HG03432 (cell line): ENCODE measurements around the gene CPNE5.
"Not testable (repeated sequence)": the region's sequence is repeated elsewhere in the genome, so short reads cannot be mapped to it uniquely, and the experiment has no call there.

Experiments
- ATAC-seq: cut with Tn5 transposase; IDR thresholded peaks from one replicate; pipeline ENCODE4 v1.9.1; 2021; ENCODE audit warnings: mild to moderate bottlenecking, moderate library complexity; ENCODE audit not compliant: unreplicated experiment

The CPNE5 gene

DNA sequence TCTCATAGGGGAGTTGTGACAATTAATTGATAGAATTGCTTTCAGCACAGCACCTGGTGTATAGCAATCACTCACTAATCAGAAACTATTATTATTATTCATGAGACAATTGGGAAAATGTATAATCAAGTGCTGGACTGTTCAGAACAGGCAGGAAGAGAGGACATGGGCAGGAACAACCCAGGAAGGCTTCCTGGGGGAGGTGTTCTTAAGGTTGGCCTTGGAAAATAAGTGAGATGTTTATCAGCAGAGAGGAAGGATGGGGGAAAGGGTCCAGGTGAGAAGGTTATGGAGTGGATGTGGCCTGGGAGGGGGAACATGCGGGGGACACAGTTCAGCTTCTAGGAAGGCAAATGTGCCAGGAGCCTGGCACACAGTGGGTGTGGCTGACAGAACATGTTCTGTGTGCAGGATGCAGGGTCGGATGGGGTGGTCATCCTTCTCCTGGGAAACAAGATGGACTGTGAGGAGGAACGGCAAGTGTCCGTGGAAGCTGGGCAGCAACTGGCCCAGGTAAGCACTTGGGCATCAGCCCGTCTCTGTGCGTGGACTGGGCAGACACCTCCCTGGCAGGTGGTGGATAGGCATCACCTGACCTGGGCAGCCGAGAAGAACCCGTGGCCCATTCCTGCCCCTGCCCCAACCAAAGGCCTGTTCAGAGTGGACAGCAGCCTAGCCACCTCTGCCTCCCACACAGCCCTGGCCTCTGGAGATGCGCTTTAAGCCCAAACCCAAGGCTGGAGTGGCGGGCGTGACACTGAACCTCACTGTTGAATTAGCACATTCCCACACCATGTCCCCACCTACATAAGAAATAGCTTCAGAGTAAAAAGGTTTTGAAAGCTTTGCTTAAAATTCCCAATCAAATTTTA is 110.7 kb downstream of the CPNE5 start:
- ATAC-seq, result no peak

DNA sequence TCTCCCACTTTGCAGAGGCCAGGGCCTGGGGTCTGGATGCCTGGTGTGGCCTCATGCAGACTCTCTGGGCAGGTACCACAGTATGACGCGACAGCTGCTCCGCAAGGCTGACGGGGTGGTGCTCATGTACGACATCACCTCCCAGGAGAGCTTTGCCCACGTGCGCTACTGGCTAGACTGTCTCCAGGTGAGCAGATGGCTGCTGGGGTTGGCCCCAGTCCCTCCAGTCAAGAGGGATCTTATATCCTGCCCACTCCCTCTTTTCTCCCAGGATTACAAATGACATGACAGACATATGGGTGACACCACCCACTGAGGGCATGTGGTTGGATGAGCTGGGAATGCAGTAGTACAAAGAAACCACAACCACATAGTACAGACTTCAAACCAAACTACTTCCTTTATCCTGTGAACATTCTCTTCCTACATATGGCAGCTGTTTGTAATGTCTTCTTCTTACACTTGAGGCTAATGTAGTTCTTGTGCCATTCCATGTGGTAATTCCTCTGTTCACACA is 111.7 kb downstream of the CPNE5 start:
- no peak for ATAC-seq

- ATAC-seq, result no peak
Measured at GRCh38 chr6:36725581-36725980, 113.7 kb downstream of the CPNE5 start.

- no peak for ATAC-seq
Measured at GRCh38 chr6:36724514-36725390, 114.5 kb downstream of the CPNE5 start.

- not testable (repeated sequence) for ATAC-seq
Measured at GRCh38 chr6:36723992-36724391, 115.3 kb downstream of the CPNE5 start.

DNA sequence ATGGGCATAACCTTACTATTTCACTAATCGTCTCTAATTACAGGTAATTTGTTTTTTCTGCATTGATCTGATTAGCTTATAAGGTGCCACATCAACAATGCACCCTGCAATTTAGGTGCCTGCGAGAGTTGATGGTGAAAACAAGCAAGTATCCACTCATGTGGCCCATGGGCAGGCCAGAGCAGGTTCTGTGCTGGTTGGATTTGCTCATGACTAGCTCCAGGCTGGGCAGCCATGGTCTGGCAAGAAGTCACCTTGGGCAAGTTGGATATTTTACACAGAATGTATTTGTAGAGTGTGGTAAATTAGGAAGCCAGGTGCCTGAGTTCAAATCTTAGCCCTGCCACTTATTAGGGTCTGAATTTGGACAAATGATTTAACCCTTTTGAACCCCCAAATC is 116.4 kb downstream of the CPNE5 start:
- no peak for ATAC-seq

DNA sequence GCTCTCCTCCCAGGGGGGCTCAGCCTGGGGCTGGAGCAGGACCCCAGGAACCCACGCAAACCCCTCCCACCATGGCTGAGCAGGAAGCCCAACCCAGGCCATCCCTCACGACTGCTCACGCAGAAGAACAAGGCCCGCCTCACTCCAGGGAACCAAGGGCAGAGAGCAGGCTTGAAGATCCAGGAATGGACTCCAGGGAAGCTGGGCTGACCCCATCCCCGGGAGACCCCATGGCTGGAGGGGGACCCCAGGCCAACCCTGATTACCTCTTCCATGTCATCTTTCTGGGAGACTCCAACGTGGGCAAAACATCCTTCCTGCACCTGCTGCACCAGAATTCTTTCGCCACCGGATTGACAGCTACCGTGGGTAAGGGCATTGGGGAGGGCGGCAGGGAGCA is 116.9 kb downstream of the CPNE5 start:
- no peak for ATAC-seq

GRCh38 chr6:36721369-36722140 is 117.7 kb downstream of the CPNE5 start:
- ATAC-seq, result no peak

DNA sequence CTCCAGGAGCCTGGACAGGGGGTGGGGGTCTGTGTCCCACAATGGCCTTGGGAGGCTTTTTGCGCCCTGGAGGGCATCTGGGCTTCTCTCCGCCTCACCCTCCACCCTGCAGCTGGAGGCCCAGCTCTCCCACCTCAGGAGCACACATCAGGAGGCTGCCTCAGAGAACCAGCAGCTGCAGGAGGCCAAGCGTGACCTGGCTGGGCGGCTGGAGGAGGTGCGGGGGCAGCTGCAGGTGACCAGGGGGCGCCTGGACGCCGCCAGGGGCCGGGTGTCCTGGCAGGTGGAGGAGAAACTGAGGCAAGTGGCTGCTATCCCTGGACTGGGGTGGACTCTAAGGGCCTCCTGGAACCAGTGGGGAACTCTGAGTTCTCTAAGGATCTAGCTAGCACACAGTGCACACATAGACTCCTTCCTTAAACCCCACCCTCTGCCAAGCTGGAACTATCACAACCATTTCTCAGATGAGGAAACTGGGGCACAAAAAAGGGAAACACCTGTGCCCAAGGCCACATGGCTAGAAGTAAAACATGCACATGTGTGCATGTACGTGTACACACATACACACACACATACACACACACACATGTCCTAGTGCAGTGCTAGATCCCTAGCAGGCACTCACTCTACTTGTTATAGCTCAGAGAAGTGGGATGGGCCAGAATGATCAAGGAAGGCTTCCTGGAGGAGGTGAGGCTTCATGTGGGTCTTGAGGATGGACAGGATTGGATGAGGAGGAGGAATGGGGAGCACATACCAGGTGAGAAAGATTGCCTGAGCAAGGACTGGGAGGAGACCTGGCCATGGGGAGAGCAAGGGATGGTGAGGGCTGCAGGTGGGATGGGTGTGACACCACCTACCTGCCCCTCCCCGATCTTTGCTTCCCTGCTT is 118.7 kb downstream of the CPNE5 start:
- no peak for ATAC-seq

DNA sequence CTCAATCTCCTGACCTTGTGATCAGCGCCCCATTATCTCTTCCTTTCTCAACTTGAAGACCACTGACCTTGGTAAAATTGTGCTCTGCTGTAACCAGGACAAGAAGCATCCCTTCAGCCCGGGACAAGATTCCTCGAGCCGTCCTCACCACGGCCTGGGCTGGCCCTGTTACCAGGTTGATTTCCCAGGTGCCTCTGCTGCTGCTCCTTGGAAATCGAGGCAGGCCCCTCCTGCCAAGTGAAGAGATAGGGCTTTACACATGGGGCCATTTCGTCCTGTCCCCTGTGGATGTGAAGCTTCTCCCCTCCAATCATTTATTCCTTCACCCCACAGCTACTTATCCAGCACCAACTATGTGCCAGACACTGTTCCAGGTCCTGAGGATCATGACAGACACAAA is 120.1 kb downstream of the CPNE5 start:
- ATAC-seq, result no peak

DNA sequence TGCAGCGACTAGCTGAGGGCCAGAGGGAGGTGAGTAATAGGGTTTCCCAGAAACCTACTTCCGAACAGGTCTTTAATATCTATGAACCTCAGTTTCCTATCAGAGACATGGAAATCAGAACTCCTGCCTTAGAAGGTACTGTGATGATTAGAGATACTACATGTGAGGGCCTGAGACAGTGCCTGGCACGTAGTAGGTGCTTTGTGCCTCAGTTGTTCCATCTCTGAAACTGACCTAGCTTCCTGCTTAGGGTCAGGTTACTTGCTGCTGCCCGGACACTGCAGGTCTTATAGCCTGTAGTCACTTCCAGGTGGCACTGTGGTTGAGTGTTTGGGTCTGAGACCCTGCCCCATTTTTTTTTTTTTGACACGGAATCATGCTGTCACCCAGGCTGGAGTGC is 120.7 kb downstream of the CPNE5 start:
- ATAC-seq, result no peak

DNA sequence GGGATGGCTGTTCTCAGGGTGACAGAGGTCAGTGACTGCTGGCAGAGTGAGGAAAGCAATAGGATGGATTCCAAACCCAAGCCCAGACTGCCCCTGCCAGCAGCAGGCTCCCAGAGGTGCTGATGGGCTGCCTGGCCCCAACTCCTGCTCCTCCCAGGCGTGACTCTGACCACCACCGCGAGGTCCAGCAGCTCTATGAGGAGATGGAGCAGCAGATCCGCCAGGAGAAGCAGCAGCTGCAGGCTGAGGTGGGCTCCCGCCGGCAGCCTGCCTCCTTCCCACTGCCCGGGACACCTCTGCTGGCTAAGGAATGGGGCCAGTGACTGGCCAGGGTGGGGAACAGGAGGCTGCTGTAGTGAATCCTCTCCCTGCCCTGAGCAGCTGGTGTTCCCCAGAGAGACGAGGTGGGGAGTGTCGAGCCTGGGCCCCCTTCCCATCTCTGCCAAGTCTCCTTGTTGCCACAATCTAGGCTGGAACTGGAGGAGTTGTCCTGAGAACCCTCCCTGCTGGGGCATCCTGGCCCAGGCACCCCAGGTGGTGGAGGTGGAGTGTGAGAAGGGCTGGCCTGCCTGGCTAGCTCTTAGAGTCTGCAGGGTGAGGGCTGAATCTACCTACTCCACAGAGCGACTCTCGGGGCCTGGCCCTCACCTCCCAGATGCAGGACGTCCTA is 121.2 kb downstream of the CPNE5 start:
- ATAC-seq, result no peak

DNA sequence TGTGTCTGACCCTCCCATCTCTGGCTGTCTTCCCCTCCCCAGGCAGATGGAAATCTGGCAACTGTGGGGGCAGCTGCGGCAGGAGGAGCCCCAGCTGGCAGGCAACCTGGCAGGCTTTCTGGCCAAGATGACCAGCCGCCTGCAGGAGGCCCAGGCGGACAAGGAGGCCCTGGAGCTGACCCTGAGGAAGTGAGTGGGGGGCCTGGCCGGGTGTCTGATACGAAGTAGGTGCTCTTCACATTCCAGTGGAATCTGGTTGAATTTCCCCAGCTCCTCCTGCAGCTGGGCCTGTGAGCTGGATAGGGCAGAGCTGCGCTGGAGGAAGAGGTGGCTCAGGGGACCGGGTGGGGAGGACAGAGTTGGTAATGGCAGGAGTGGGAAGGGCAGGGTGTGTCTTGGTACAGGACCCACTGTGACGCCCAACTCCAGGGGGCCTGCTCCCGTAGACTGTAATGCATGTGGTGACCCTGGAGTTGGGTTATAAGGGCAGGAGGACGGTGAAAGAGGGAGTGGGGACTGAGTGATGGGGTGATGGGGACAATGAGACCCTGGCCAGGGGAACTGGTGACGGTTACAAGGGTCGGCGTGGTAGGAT is 121.9 kb downstream of the CPNE5 start:
- ATAC-seq, result no peak

DNA sequence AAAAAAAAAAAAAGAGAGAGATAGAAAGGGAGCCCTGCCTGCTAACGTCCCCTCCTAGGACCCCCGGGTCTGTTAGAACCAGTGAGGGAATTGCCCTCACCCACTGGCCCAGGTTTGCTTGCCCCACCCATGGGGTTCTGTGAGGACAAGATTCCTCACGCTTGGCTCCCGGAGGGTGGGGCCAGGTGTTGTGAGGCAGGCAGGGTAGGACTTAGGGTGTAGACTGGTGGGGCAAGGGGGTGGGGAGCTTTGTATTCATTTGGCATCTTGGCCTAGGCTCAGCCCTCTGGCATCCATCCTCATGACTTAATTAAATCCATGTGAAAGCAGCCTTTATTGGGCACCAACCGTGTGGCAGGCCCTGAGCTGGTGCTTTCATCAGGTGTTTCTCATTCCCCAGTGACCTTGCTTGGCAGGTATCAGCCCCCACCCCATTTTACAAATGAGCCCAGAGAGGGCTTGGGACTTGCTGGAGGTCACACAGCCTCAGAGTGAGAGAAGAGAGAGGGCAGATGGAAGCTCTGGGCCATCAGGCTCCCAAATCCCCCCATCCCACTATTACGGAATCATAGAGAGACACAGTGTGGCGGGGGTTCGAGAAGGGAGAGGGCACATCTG is 122.7 kb downstream of the CPNE5 start:
- ATAC-seq, result no peak

- ATAC-seq, result no peak
Measured at GRCh38 chr6:36715469-36715868, 123.8 kb downstream of the CPNE5 start.

DNA sequence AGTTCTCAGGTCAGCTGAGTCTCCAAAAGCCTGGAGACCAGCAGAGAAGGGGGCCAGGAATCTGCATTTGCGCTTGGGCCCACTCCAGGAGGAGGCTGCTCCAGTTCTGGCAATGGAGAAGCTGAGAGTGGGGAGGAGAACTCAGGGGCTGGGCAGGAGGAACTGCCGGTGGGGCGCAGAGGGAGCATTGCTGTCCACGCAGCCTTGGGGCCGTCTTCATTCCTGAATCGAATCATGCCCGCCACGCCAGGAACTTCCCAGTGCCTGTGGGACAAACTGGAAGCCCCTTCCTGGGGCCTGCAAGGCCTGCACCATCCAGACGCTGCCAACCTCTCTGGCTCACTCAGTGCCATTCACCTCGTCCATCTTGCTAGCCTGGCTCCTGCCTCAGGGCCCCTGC is 124.7 kb downstream of the CPNE5 start:
- no peak for ATAC-seq

- no peak for ATAC-seq
Measured at GRCh38 chr6:36713846-36714245, 125.4 kb downstream of the CPNE5 start.

- no peak for ATAC-seq
Measured at GRCh38 chr6:36712816-36713215, 126.4 kb downstream of the CPNE5 start.

- ATAC-seq, result no peak
Measured at GRCh38 chr6:36706339-36706738, 132.9 kb downstream of the CPNE5 start.
